Neural crest cell (in vitro differentiated cells): ENCODE results near the gene EFEMP1. TPM values are rescaled to one million over a fixed set of nuclear protein-coding genes. Genes with fewer than 3 reads are reported as not detected.
"Not testable (repeated sequence)": the region's sequence is repeated elsewhere in the genome, so short reads cannot be mapped to it uniquely, and the experiment has no call there.

Source experiments
- DNase-seq: peaks from one replicate; pipeline ENCODE4 v3.0.0; 2021; ENCODE audit warnings: low read depth, mixed read lengths, low spot score
- H3K27ac Mint-ChIP-seq: one replicate; pipeline ENCODE4 v1.8.0; 2021; ENCODE audit warnings: mild to moderate bottlenecking, mixed read lengths; ENCODE audit not compliant: unreplicated experiment
- H3K27me3 Mint-ChIP-seq: 2 replicates; pipeline ENCODE4 v1.8.0; 2021; ENCODE audit warnings: low read depth, mild to moderate bottlenecking, mixed read lengths
- H3K36me3 Mint-ChIP-seq: 2 replicates; pipeline ENCODE4 v1.8.0; 2021; ENCODE audit warnings: low read depth, mild to moderate bottlenecking, mixed read lengths
- H3K4me1 Mint-ChIP-seq: 2 replicates; pipeline ENCODE4 v1.8.0; 2021; ENCODE audit warnings: mixed read lengths
- H3K4me3 Mint-ChIP-seq: one replicate; pipeline ENCODE4 v1.8.0; 2021; ENCODE audit warnings: mild to moderate bottlenecking, mixed read lengths
- H3K9me3 Mint-ChIP-seq: 2 replicates; pipeline ENCODE4 v1.8.0; 2021; ENCODE audit warnings: mixed read lengths
- total RNA-seq: library from RNA; stranded (reverse); gene quantifications from 2 replicates; pipeline ENCODE4 v1.2.1, GENCODE V29; 2021
- TF ChIP-seq, protein P1 (sequence below): fragments of 200-600 bp; sonication (generic); conservative IDR thresholded peaks from 2 replicates; pipeline ENCODE4 v1.5.0; 2021; ENCODE audit warnings: antibody characterized with exemption, mild to moderate bottlenecking

The EFEMP1 gene
- total RNA-seq, 1 donor from 2014 or later: 4.1 TPM

DNA sequence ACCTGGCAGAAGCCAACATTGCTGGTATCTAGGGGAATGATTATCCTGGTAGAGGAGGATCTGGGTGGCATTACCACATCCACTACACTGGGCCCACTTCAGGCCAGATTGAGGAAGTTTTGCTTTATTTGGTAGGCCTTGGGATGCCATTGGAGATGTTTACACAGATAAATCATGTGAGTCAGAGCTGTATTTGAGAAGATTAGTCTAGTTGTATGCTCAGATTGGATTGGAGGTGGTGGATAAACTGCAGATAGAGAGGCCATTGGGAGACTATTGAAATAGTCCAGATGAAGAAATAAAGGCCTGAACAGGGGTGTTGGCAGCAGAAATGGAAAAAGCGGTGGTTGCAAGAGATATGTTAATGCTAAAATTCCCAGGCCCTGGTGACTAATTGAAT lies 81.5 kb downstream of the EFEMP1 start:
- Mint-ChIP-seq H3K36me3 (no peaks in the 10 kb centered on the region), H3K27ac (no peak overlapping the region), H3K4me1 (peaks cover 8% of the 10 kb centered on the region), H3K27me3 (no peaks in the 10 kb centered on the region), H3K4me3 (no peak overlapping the region), H3K9me3 (peaks cover 6% of the 10 kb centered on the region)
- DNase-seq: no peak
- TF ChIP-seq, protein P1, sequence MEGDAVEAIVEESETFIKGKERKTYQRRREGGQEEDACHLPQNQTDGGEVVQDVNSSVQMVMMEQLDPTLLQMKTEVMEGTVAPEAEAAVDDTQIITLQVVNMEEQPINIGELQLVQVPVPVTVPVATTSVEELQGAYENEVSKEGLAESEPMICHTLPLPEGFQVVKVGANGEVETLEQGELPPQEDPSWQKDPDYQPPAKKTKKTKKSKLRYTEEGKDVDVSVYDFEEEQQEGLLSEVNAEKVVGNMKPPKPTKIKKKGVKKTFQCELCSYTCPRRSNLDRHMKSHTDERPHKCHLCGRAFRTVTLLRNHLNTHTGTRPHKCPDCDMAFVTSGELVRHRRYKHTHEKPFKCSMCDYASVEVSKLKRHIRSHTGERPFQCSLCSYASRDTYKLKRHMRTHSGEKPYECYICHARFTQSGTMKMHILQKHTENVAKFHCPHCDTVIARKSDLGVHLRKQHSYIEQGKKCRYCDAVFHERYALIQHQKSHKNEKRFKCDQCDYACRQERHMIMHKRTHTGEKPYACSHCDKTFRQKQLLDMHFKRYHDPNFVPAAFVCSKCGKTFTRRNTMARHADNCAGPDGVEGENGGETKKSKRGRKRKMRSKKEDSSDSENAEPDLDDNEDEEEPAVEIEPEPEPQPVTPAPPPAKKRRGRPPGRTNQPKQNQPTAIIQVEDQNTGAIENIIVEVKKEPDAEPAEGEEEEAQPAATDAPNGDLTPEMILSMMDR: no peak

DNA sequence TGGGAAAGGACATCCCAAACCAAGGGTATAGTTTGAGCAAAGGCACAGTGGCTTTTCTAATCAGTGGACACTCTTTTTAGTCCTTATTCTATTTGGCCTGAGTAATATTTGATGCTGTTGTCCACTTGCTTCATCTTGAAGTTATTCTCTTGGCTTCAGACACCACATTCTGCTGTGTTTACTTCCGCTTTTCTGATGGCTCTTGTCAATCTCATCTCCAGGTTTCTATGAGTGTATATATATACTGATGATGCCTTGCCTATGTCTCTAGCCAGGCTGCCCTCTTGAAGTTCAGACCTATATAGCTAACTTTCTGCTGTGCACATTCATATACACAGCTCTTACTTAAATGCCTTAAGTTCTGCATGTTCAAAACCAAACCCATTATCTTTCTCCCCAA lies 83.1 kb downstream of the EFEMP1 start:
- H3K9me3 Mint-ChIP-seq: peaks cover 3% of the 10 kb centered on the region
- H3K27me3 Mint-ChIP-seq: no peaks in the 10 kb centered on the region
- no peaks in the 10 kb centered on the region for H3K36me3 Mint-ChIP-seq
- TF ChIP-seq, protein P1: no peak
- no peak for DNase-seq
- no peak overlapping the region for H3K27ac Mint-ChIP-seq
- peaks cover 8% of the 10 kb centered on the region for H3K4me1 Mint-ChIP-seq
- no peak overlapping the region for H3K4me3 Mint-ChIP-seq

DNA sequence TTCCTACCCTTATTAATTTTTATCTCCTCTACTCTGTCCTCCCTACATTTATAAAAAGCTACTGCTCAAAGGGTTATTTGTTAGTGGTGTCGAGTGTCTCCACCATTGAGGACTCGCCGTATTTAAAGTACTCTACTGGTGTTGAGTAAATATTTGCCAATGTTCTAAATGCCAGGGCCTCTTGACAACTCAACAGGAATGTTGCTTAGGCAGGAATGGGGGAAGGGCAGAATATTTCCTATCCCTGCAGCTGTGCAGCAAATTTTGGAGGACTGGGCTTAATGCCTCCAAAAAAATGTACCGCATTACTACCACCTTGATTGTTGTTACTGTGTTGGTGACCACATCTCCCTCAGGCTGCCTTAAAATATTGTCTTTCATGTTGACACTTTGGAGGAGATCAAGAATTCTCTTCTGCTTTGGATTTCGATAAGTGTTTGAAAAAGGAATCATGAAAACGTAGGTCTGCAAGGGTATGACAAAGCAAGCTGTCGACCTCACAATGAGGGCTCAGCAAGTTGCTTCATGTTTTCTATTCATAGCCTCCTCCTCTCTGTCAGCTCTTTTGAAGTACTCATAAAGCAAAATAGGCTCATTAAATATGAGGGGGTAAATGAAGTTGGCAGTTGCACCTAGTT lies 84.3 kb downstream of the EFEMP1 start:
- Mint-ChIP-seq H3K27me3 (no peaks in the 10 kb centered on the region), H3K36me3 (peaks cover 4% of the 10 kb centered on the region), H3K4me3 (no peak overlapping the region), H3K4me1 (peaks cover 8% of the 10 kb centered on the region), H3K27ac (no peak overlapping the region), H3K9me3 (peaks cover 4% of the 10 kb centered on the region)
- TF ChIP-seq, protein P1: no peak
- no peak for DNase-seq

DNA sequence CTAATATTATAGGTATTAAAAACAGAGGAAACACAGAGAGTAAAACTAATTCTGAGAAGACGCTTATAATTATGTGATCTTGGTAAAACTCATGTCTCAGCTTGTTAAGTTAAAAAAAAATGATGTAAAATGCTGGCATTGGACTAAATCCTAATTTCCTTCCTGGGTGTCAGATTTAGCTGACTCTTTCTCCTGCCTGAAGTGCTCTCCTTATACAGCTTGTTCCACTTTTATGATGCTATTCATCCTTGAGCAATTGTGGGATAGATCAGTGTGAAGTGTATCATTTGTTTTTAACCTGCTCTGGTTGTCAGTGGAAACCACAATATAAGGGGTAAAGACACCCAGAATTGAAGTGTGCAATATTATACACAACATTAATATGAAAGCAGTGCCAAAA lies 84.9 kb downstream of the EFEMP1 start:
- H3K4me3 Mint-ChIP-seq: no peak overlapping the region
- no peak for DNase-seq
- peaks cover 4% of the 10 kb centered on the region for H3K36me3 Mint-ChIP-seq
- H3K27ac Mint-ChIP-seq: no peak overlapping the region
- H3K4me1 Mint-ChIP-seq: peaks cover 8% of the 10 kb centered on the region
- no peaks in the 10 kb centered on the region for H3K27me3 Mint-ChIP-seq
- TF ChIP-seq, protein P1: no peak
- H3K9me3 Mint-ChIP-seq: peaks cover 4% of the 10 kb centered on the region

DNA sequence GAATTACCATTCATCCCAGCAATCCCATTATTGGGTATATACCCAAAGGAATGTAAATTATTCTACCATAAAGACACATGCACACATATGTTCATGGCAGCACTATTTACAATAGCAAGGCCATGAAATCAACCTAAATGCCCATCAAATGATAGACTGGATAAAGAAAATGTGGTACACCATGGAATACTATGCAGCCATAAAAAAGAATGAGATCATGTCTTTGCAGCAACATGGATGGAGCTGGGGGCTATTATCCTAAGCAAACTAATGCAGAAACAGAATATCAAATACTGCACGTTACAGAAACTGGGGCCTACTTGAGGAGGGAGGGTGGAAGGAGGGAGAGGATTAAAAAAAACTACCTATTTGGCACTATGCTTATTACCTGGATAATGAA lies 85.5 kb downstream of the EFEMP1 start:
- not testable (repeated sequence) for H3K27ac Mint-ChIP-seq, H3K27me3 Mint-ChIP-seq, DNase-seq, H3K4me1 Mint-ChIP-seq, H3K36me3 Mint-ChIP-seq, H3K4me3 Mint-ChIP-seq, H3K9me3 Mint-ChIP-seq

DNA sequence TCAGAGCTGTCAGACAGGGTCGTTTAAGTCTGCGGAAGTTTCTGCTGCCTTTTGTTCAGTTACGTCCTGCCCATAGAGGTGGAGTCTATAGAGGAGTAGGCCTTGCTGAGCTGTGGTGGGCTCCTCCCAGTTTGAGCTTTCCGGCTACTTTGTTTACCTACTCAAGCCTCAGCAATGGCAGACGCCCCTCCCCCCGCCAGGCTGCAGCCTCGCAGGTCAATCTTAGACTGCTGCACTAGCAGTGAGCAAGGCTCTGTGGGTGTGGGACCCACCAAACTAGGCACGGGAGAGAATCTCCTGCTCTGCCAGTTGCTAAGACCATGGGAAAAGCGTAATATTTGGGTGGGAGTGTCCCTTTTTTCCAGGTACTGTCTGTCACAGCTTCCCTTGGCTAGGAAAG lies 86.5 kb downstream of the EFEMP1 start:
- Mint-ChIP-seq H3K27ac (no peak overlapping the region), H3K27me3 (no peaks in the 10 kb centered on the region), H3K36me3 (peaks cover 4% of the 10 kb centered on the region)

DNA sequence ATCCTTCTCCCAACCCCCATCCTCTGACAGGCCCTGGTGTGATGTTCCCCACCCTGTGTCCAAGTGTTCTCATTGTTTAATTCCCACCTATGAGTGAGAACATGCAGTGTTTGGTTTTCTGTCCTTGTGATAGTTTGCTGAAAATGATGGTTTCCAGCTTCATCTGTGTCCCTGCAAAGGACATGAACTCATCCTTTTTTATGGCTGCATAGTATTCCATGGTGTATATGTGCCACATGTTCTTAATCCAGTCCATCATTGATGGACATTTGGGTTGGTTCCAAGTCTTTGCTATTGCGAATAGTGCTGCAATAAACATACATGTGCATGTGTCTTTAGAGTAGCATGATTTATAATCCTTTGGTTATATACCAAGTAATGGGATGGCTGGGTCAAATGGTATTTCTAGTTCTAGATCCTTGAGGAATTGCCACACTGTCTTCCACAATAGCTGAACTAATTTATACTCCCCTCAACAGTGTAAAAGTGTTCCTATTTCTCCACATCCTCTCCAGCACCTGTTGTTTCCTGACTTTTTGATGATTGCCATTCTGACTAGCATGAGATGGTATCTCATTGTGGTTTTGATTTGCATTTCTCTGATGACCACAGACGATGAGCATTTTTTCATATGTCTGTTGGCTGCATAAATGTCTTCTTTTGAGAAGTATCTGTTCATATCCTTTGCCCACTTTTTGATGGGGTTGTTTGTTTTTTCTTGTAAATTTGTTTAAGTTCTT lies 91.7 kb downstream of the EFEMP1 start:
- not testable (repeated sequence) for H3K27me3 Mint-ChIP-seq, DNase-seq, H3K4me1 Mint-ChIP-seq, H3K27ac Mint-ChIP-seq, H3K4me3 Mint-ChIP-seq, H3K9me3 Mint-ChIP-seq, H3K36me3 Mint-ChIP-seq

More for the DNA sequence above, 86.5 kb downstream of the EFEMP1 start:
- DNase-seq: no peak
- peaks cover 4% of the 10 kb centered on the region for H3K9me3 Mint-ChIP-seq
- peaks cover 8% of the 10 kb centered on the region for H3K4me1 Mint-ChIP-seq
- TF ChIP-seq, protein P1: no peak
- no peak overlapping the region for H3K4me3 Mint-ChIP-seq
